ENCODE measurements around the gene CKAP4.
"Not testable (repeated sequence)": the region's sequence is repeated elsewhere in the genome, so short reads cannot be mapped to it uniquely, and the experiment has no call there.

Gene CKAP4, protein sequence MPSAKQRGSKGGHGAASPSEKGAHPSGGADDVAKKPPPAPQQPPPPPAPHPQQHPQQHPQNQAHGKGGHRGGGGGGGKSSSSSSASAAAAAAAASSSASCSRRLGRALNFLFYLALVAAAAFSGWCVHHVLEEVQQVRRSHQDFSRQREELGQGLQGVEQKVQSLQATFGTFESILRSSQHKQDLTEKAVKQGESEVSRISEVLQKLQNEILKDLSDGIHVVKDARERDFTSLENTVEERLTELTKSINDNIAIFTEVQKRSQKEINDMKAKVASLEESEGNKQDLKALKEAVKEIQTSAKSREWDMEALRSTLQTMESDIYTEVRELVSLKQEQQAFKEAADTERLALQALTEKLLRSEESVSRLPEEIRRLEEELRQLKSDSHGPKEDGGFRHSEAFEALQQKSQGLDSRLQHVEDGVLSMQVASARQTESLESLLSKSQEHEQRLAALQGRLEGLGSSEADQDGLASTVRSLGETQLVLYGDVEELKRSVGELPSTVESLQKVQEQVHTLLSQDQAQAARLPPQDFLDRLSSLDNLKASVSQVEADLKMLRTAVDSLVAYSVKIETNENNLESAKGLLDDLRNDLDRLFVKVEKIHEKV

GRCh38 chr12:106247674-106248311, at the start of gene CKAP4:
Gene CKAP4, minus strand, starts transcription at chr12:106248020. Its CDS starts 169 bp downstream, at chr12:106247851.
- DNase-seq (ENCODE audit: low read depth): no peak

DNA sequence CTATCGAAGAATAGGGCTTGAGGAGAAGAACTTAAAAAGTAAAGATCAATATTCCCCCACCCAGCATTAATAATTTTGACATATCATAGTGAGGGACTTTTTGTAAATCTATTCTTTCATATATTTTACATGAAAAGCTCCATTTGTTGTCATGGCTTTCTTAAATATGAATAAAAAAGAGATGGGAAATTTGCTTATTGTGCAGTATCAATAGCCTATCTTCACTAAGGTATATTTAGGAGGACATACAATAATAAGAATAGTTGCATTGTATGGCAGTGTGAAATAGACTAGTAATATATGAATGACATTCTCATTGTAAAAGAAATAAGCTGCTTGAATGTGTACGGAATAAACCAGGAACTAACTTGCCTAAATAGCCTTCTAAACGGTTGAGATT, 49.3 kb upstream of the CKAP4 start:
- no peak for DNase-seq (ENCODE audit: low read depth)

DNA sequence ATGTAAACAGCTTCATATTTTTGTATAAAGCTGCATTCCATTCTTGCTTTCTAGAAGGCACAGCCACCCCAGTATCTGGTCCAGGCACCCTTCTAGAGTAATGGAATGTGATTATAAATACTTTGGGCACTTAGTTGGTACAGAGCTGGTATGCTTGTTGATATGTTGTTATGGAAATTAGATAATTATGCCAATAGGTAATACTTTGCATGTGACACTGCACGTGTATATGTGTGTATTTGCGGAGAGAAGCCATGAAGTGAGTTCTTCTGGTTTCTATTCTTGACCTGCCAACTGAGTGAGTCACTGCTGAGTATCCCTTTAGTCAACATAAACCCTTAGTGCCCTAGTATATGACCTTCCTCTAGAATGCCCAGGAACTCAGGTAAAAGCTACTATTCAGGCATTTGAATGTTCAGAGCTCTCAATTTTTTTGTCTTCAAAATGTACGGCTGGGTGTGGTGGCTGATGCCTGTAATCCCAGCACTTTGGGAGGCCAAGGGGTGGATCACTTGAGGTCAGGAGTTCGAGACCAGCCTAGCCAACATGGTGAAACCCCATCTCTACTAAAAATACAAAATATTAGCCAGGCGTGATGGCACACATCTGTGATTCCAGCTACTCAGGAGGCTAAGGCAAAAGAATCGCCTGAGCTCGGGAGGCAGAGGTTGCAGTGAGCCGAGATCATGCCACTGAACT, 48.5 kb upstream of the CKAP4 start:
- DNase-seq (ENCODE audit: low read depth): peak; percentile 80

GRCh38 chr12:106292339-106292738, 44.5 kb upstream of the CKAP4 start:
- no peak for DNase-seq (ENCODE audit: low read depth)

DNA sequence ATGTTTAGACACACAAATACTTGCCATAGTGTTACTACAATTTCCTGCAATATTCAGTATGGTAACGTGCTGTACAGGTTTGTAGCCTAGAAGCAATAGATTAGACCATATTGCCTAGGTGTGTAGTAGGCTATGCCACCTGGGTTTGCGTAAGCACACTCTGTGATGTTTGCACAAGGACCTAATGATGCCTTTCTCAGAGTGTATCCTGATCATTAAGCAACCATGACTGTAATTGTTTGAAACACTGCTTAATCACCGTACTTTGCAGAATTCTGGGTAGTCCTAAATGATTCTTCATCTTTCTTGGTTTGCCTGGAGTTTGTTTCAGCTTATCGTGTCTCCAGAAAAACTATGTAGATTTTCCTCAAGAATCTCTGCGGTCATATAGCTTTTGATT, 43.5 kb upstream of the CKAP4 start:
- no peak for DNase-seq (ENCODE audit: low read depth)

DNA sequence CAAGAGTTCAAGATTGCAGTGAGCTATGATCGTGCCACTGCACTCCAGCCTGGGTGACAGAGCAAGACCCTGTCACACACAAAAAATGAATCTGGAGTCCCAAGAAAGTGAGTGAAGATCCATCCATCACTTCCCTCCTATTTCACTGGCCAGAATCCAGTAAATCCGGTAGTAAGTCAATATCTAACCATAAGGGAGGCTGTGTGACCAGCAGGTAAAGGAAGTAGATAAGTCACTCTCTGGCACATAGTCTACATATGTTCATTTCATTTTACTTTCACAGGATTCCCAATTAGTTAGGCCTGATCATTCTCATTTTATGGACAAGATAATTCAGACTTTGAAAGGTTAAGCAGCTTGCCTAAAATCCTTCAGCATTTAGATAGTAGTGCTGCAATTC, 42.8 kb upstream of the CKAP4 start:
- no peak for DNase-seq (ENCODE audit: low read depth)

GRCh38 chr12:106289196-106289681, 41.4 kb upstream of the CKAP4 start:
- no peak for DNase-seq (ENCODE audit: low read depth)

DNA sequence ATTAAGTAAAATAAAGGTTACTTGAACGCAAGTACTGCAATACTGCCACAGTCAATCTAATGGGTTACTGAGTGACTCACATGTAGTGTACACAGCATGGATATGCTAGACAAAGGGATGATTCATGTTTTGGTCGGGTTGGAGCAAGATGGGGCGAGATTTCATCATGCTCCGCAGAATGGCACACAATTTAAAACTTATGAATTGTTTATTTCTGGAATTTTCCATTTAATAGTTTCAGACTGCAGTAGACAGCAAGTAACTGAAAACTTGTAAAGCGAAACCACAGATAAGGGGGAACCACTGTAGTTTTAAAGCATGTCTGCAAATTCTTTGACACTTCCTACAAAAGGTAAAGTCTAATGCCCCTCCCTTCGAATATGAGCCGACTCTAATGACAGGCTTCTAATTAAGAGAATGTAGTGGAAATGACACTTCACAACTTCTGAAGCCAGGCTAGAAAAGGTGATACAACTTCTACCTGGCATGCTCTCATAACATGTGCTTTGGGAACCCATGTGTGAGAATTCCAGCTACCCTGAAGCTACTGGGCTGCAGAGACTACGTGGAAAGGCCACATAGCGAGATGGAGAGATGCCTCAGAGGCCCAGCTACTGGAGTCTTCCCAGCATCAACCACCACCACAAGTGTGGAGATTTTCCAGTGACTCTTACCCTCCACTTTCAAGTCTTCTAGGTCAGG, 40.8 kb upstream of the CKAP4 start:
- no peak for DNase-seq (ENCODE audit: low read depth)

DNA sequence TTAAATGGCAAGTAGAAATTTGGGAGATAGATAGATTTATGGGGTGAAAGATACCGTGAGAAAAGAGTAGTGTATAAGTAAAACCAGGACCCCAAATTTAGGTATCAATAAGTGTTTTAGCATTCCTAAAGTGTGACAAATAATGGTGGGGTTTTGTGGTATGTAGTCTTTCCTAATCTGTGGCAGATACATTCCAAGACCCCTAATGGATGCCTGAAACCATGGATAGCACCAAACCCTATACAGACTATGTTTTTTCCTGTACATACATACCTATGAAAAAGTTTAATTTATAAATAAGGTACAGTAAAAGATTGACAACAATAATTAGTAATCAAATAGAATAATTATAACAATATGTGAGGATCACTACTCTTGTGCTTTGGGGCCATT, 40.3 kb upstream of the CKAP4 start:
- no peak for DNase-seq (ENCODE audit: low read depth)

GRCh38 chr12:106287364-106287763, 39.5 kb upstream of the CKAP4 start:
- no peak for DNase-seq (ENCODE audit: low read depth)

GRCh38 chr12:106286576-106287162, 38.8 kb upstream of the CKAP4 start:
- DNase-seq (ENCODE audit: low read depth): not testable (repeated sequence)

- DNase-seq (ENCODE audit: low read depth): no peak
These were observed 38.2 kb upstream of the CKAP4 start for GRCh38 chr12:106285982-106286381.

GRCh38 chr12:106284358-106285105, 36.7 kb upstream of the CKAP4 start:
- no peak for DNase-seq (ENCODE audit: low read depth)

DNA sequence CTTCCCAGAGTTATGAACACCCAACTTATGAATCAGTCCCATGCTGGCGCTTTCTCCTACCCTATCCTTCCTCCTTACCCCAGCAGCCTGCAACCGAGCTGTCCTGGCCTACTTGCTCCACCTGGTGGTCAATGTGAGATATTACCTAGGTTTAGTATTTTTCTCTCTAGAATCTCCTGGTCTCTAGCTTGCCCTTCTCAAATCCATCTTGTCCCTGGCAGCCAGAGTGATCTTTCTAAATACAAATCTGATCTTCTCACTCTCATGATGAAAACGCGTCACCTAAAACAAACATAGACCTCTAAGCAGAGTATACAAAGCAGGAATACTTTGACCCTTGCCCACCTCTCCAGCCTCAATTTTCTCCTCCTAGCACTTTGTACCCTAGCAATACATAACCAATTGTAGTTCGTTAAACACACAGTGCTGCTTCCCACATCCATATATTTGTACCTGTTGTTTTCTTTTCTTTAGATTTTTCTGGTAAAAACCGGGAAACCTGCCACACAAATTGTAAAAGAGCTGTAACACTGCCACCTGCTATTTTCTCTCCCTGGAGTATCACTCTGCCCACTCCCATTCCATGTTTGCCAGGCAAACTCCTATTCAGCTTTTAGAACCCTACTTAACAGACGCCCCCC, 34.8 kb upstream of the CKAP4 start:
- no peak for DNase-seq (ENCODE audit: low read depth)

DNA sequence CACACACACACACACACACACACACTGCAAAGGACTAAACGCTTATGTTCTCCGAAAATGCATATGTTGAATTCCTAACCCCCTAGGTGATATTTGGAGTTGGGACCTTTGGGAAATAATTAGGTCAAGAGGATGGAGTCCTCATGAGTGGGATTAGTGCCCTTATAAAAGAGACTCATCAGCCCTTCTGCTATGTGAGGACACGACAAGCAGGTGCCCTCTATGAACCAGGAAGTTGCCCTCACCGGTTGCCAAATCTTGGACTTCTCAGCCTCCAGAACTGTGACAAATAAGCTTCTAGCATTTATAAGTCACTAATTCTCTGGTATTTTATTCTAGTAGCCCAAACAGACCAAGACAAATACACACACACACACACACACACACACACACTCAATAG, 34.0 kb upstream of the CKAP4 start:
- DNase-seq (ENCODE audit: low read depth): no peak

- no peak for DNase-seq (ENCODE audit: low read depth)
These were observed 33.4 kb upstream of the CKAP4 start for GRCh38 chr12:106281056-106281782.

GRCh38 chr12:106280106-106280505, 32.3 kb upstream of the CKAP4 start:
- no peak for DNase-seq (ENCODE audit: low read depth)

DNA sequence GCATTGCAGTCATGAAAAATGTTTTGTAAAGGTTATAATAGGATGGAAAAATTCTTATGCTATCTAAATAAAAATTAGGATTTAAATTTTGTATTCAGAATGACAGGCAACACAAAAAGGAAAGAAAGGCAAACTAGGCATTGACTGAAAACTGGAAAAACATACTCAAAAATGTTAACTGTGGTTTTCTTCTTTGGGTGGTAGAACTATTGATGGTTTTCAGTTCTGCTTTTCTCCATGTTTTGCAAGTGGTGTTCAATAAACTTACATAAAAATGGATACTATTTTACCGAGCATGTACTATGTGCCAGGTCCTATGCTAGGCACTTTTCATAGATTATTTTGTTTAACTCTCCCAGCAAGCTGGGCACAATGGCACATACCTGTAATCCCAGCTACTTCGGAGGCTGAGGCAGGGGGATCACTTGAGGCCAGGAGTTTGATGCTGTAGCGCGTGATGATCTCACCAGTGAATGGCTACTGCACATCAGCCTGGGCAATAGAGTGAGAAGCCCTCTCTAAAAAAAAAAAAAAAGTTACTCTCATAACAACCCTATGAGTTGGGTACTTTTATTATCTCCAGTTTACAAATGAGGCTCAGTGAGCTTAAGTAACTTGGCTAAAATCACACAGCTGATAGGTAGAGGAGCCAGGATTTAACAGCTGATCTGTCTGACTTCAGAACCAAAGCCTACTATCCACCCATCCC, 28.4 kb upstream of the CKAP4 start:
- DNase-seq (ENCODE audit: low read depth): no peak

GRCh38 chr12:106275458-106275857, 27.6 kb upstream of the CKAP4 start:
- no peak for DNase-seq (ENCODE audit: low read depth)

Data from HS-27A (cell line).